Activated CD4-positive, CD25-positive, alpha-beta regulatory T cell treated with anti-CD3 and anti-CD28 coated beads, Interleukin-2, amount 50 U/mL, for 16 hours (primary cell): ENCODE results near the gene RNF220.

ENCODE experiments used
- DNase-seq: peaks from one replicate; pipeline ENCODE4 v3.0.0-alpha.2; 2020; ENCODE audit warnings: low read depth, low spot score

Gene RNF220

DNA sequence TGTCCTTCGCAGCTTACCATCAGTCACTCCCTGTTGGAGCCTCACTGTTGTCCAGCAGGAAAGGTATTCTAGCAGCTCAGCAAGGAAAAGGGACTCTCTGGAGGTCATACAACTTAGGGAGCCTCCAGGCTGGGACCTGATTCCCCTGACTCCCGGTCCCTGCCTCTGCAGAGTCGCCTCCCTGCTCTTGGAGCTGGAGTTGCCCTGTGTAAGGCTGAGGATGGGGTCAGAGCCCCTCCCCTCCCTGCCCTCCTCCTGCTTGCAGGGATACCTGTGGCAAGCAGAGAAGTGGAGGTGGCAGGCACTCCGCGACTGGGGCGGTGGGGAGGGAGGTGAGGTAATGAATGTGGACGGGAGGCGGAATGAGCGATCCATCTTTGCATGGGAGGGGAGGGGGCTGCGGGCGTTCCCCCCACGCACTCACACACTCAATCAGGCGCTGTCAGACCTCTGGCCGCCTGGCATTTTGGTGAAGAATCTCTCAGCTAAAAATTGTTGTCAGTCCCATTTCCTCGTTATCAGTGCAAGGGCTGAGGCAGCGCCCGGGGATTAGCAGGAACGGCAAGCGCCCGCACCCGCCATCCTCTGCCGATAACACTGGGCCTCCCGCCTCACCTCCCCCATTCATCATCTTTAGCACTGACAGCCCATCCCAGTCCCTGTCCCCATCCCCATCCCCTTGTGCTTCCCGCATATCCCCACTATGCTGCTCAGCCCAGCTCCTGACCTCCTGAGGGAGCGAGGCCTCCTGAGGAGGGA lies 204.9 kb downstream of the RNF220 start:
- DNase-seq, result no peak

DNA sequence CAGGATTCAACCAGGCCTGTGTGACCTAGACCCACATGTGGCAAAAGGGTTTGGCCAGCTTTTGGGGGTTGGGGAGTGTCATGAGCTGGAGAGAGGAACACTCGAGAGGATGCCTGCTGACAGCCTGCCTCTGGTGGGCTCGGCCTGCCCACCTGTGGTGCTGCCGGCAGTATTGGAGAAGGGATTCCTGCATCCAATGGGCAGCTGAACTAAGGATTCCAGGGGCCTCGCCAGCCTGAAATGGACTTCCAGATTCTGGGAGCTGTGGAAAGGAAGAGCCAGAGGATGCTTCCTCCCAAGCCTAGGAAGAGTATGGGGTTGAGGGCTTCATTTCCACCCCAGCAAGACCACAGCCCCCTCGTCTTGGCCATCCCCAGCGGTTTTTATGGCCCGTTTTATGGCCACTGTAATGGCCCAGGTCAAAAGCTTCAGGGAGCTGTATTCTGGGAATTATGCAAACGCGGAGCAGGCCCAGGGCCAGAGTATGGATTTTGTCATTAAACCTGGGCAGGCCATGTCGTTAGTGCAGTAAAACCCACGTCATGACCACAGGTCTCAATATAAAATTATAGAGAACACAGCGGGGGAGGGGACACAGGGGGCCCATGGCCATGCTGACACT lies 205.6 kb downstream of the RNF220 start:
- DNase-seq, result no peak

- DNase-seq, result no peak
Measured at GRCh38 chr1:44611419-44611818, 206.4 kb downstream of the RNF220 start.

DNA sequence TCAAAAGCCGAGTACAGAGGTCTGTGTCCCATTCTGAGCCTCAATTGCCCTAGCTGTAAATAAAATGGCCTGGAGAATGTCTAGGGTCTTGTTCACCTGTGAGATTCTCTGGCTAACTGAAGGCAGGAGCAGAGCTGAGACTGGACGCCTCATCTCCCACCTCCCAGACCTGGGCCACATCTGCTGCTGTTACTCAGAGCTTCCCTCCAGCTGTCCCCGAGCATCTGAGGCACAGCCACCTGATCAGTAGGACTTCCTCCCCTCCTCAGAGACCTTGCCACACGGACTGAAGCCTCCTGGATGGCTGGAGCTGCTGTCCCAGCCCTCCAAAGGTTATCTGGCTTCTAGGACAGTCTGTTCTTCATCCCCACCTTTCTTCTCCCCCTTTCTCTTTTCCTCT lies 206.8 kb downstream of the RNF220 start:
- no peak for DNase-seq

DNA sequence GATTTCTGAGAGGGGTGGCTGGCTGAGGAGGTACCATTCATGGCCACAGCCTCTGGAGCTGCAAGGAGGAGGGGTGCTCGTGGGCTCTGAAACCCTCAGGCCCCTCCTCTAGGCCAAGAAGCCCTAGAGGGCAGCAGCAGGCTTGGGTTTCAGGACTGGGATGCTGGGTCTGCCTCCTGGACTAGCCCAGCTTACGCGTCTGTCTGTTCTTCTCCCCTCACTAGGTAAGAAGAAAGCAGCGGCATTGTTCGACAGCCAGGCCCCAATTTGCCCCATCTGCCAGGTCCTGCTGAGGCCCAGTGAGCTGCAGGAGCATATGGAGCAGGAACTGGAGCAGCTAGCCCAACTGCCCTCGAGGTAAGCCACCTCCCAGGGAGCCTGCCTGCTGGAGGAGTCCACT lies 208.9 kb downstream of the RNF220 start:
- no peak for DNase-seq

DNA sequence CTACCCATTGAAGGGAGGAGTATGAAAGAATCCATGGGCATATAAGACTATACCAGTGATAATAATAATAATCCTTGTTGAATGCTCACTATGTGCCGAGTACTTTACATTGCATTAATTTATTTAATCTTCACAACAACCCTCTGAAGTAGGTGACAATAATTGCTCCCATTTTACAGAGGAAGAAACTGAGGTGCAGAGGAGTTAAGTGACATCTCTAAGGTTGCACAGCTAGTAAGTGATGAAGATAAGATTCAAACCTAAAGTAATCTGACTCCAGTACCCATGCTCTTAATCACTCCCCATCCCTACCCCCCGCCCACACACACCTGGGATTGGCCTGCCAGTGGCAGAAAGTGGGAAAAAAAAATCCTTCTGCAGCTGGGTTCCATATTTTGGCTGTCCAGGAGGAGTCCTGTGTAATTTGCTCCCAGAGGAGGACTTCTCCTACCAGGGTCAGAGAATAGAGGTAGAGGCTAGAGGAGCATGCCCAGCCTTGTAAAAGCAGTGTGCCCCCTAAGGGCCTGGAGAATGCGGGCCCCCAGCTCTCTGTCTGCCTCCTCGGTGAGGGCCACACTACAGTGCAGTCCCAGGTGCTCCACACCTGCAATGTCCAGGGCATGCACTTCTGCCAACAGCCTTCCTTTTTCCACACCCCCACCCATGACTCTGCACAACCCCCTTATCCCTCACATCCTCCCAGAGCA lies 211.4 kb downstream of the RNF220 start:
- DNase-seq, result no peak

DNA sequence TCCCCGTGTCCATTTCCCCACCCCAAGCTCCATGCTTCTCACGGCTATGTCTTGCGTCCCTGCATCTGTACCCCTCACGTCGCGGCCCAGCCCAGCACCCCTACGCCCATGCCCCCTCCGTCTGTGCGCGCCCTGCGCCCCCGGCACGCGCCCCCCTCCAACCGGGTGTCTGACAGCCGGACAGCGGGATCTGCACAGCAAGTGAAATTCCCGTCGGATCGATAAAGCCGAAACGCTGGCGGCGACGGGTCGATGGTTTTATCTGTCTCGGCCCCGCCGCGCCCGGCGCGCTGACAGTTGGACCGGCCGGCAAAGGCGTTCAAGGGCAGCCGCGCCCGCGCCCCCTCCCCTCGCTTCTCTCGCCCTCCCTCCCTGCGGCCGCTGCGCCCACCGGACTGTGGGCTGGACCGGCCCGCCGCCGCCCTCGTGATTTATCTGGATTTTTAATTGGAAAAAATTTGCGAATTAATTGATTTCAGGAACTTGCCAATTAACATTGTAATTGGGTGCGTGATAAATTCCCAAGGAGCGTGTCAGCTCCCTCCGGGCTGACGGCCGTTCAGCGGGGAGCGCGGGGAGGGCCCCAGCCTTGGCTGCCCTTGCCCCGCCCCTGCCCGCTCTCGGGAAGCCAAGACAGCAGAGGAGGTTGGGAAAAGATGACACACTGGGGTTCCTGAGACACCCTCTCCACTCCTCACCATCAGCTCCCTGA lies 212.1 kb downstream of the RNF220 start:
- DNase-seq, result no peak

DNA sequence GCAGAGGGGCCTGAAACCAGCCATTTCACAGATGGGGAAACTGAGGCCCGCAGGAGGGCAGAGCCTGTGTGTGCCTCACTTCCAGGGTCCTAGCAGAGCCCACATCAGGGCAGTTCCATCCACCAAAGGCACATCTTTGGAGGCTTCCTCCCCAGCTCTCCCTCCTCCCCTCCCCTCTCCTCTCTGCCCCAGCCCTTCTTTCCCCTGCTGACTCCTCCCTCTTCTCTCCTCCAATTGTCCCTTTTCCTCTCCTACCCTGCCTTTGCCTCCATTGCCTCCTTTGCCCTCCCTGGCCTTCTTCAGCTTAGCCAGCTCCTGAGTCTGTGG lies 212.6 kb downstream of the RNF220 start:
- DNase-seq, result no peak

GRCh38 chr1:44619261-44619900 lies 214.3 kb downstream of the RNF220 start:
- DNase-seq, result no peak

- DNase-seq, result no peak
Measured at GRCh38 chr1:44620072-44620471, 215.0 kb downstream of the RNF220 start.

DNA sequence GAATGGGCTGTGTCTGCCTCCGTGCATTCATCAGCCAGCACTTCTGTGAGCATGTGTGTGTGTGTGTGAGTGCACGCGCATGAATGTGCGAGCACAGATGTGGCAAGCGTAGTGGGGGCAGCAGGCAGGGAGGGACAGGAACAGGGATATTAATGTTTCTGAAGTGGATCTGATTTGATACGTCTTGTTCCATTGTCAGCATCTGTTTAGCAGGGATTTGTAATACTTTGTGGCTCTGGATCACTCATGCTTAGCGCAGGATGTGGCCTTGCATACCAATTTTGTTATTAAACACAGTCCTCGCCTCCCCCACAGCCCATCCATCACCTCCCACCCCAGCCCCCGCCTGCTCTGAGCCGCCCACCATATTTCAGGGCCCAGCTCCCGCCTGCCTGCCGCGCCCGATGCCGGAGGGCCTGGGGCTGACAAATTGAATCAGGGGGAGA lies 216.8 kb downstream of the RNF220 start:
- DNase-seq, result no peak

DNA sequence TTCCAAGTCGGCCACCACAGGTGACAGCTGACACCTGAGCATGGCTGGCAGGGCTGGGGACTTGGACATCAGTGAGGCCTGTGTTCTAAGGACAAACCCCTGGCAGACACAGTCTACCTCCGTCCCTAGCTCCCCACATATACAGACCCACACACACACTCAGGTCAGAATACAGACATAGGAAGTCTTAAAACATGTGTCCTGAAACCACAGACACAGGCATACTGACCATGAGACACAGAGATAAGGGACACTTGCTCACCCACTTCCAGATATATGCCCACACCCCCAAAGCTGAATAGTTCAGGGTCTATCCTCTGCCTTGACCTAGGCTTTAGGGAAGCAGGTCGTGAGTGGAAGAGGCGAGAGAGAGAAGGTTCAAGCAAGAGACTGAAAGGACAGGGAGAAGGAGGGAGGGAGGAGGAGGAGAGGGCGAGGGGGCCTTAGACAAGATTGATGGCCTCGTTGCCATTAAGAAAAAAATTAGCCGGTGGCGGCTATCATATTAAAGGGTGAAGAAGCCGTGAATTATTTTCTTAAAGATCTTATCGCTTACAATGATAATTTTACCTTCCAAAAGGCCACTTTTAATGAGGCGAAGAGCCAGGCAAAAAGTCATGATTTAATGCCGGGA lies 219.3 kb downstream of the RNF220 start:
- DNase-seq, result no peak

- no peak for DNase-seq
Measured at GRCh38 chr1:44625348-44625747, 220.3 kb downstream of the RNF220 start.

GRCh38 chr1:44628962-44629756 lies 224.1 kb downstream of the RNF220 start:
- DNase-seq, result no peak

- DNase-seq, result no peak
Measured at GRCh38 chr1:44630116-44630515, 225.1 kb downstream of the RNF220 start.

- DNase-seq, result no peak
Measured at GRCh38 chr1:44631333-44631646, 226.2 kb downstream of the RNF220 start.

GRCh38 chr1:44631647-44632539 lies 226.8 kb downstream of the RNF220 start:
- DNase-seq, result peak; percentile 80

DNA sequence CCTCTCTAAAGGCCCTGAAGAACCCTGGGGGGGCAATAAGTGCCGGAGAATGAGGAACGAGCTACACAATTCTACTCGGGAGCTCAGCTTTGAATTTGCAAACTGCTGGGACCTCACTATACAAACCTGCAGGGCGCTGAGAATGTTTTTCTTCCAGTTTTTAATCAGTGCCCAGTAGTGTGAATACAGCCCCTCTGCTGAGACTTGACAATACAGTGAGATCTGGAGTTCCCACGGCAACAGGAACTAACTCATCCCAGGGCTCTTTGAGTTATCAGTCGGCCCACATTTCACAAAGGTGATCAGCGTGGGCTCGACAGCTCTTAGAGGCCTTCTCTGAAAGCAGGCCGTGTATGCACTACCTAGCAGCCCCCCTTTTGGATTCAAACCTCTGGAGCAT lies 227.5 kb downstream of the RNF220 start:
- DNase-seq, result no peak

DNA sequence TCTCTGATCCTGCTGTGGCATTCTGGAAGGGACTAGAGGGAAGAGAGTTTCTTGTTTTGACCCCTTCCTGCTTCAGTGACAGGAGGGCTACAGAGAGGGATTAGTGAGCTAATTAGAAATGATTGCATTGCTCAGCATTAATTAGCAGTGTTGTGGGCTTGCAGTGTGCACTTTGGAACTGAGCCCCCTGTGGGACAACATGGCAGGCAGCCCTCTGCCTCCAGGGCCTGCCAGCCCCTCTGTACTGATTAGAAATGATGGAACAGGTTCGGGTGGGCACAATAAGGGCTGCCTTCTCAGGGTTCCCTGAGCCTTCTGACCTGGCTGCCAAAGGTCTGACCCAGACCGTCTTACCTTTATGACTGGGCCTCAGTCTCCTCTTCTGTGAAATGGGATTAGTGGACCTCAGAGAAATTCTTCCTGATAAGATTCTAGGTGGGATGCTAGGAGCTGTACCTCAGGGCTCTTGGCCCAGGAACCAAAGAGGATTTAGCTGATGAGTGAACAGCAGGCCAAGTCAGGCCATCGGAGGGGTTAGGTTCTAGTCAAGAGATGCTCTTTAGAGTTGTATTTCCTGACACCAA lies 229.6 kb downstream of the RNF220 start:
- no peak for DNase-seq
